Keratinocyte (primary cell): ENCODE data around the gene F11R. TPM values are rescaled to one million over a fixed set of nuclear protein-coding genes. Genes with fewer than 3 reads are reported as not detected.
"Not testable (repeated sequence)": the region's sequence is repeated elsewhere in the genome, so short reads cannot be mapped to it uniquely, and the experiment has no call there.

ENCODE experiments used
- DNase-seq: peaks from one replicate; pipeline ENCODE4 v3.0.0-alpha.2; 2011; ENCODE audit warnings: low read depth, missing footprints, low spot score
- FAIRE-seq: peaks from 2 replicates; lab custom pipeline; 2011; peaks lifted over from hg19 to GRCh38; lab: Jason Lieb, UNC
- H2AFZ ChIP-seq: 2 replicates; pipeline ENCODE4 v1.6.0; 2012; ENCODE audit warnings: low read length, control low read depth, inconsistent platforms; ENCODE audit not compliant: control insufficient read depth
- H3K27ac ChIP-seq: 2 replicates; pipeline ENCODE4 v1.5.1; 2011; ENCODE audit warnings: low read length; ENCODE audit not compliant: control insufficient read depth, insufficient read depth
- H3K27me3 ChIP-seq: 3 replicates; pipeline ENCODE4 v1.6.0; 2011; ENCODE audit warnings: low read length; ENCODE audit not compliant: control insufficient read depth, insufficient read depth; ENCODE audit errors: extremely low read depth
- H3K36me3 ChIP-seq, 2 experiments: 2 replicates in 1 of 2; 3 replicates in 1 of 2; pipeline ENCODE4 v1.5.1; 2011; ENCODE audit warnings: low read length in 2 of 2, mild to moderate bottlenecking in 1 of 2; ENCODE audit not compliant: control insufficient read depth in 2 of 2, insufficient read depth in 2 of 2; ENCODE audit errors: extremely low read depth in 1 of 2
- H3K4me1 ChIP-seq: 3 replicates; pipeline ENCODE4 v1.5.1; 2011; ENCODE audit warnings: low read length; ENCODE audit not compliant: control insufficient read depth, insufficient read depth; ENCODE audit errors: extremely low read depth
- H3K4me2 ChIP-seq: 3 replicates; pipeline ENCODE4 v1.6.0; 2011; ENCODE audit warnings: low read depth, low read length; ENCODE audit not compliant: control insufficient read depth, insufficient read depth; ENCODE audit errors: extremely low read depth
- H3K4me3 ChIP-seq, 3 experiments: fragments of 200-600 bp in 1 of 3; sonication (generic) in 1 of 3; 2 replicates in 2 of 3; 3 replicates in 1 of 3; pipeline ENCODE4 v1.5.1; 2011 to 2016; ENCODE audit warnings: low read length in 3 of 3, mild to moderate bottlenecking in 3 of 3, control low read depth in 2 of 3, inconsistent platforms in 1 of 3, low read depth in 1 of 3, mixed read lengths in 1 of 3, mixed run types in 1 of 3, moderate library complexity in 1 of 3; ENCODE audit not compliant: control insufficient read depth in 2 of 3, insufficient read depth in 2 of 3; ENCODE audit errors: extremely low read depth in 1 of 3
- H3K79me2 ChIP-seq: 2 replicates; pipeline ENCODE4 v1.6.0; 2012; ENCODE audit warnings: low read length; ENCODE audit not compliant: control insufficient read depth, insufficient read depth
- H3K9ac ChIP-seq: 3 replicates; pipeline ENCODE4 v1.6.0; 2011; ENCODE audit warnings: low read length; ENCODE audit not compliant: control insufficient read depth, insufficient read depth; ENCODE audit errors: extremely low read depth
- H3K9me1 ChIP-seq: 3 replicates; pipeline ENCODE4 v1.6.0; 2011; ENCODE audit warnings: low read length; ENCODE audit not compliant: control insufficient read depth, insufficient read depth; ENCODE audit errors: extremely low read depth
- H3K9me3 ChIP-seq: 2 replicates; pipeline ENCODE4 v1.5.1; 2012; ENCODE audit warnings: low read depth, low read length; ENCODE audit not compliant: control insufficient read depth
- H4K20me1 ChIP-seq: 3 replicates; pipeline ENCODE4 v1.6.0; 2011; ENCODE audit warnings: low read length; ENCODE audit not compliant: control insufficient read depth, insufficient read depth; ENCODE audit errors: extremely low read depth
- EZH2 ChIP-seq: IDR thresholded peaks from one replicate; pipeline ENCODE4 v1.6.1; 2012; ENCODE audit warnings: inconsistent platforms, mild to moderate bottlenecking, low read length, moderate library complexity
- dilution Hi-C: fragments of 300-500 bp; cut with MboI; formaldehyde crosslinking; loops from one replicate; pipeline ENCODE4 v1.7.0; 2020; ENCODE audit warnings: low sequenced_read_pairs; ENCODE audit not compliant: extremely low pct_ligation_motif_present
- polyA plus RNA-seq, 5 experiments: library from polyadenylated mRNA; depleted of rRNA in 3 of 5; stranded (reverse) in 3 of 5; stranded (forward) in 1 of 5; unstranded in 1 of 5; fragments of >200 nt; gene quantifications; 1 replicate in 1 of 5; 2 replicates in 3 of 5; 3 replicates in 1 of 5; pipeline versions ENCODE4 v1.2.1 to v1.2.3, GENCODE V29; 2011 to 2012; ENCODE audit warnings: missing spikeins in 2 of 5, low read depth in 1 of 5, low replicate concordance in 1 of 5
- TF ChIP-seq, protein P1 (sequence below), 3 experiments: IDR thresholded peaks in 1 of 3; conservative IDR thresholded peaks in 1 of 3; optimal IDR thresholded peaks in 1 of 3; 2 replicates in 2 of 3; 3 replicates in 1 of 3; pipeline versions ENCODE3 to v1.5.1; 2011; ENCODE audit warnings: low read length in 3 of 3, mild to moderate bottlenecking in 3 of 3, moderate library complexity in 2 of 3, control low read depth in 1 of 3, inconsistent platforms in 1 of 3; ENCODE audit not compliant: insufficient read depth in 2 of 3; ENCODE audit errors: extremely low read depth in 1 of 3

The F11R gene
- polyA plus RNA-seq, 1 donor (not counting 4 experiments of a cell fraction or from before 2014, with no cell fraction given), result 224 TPM

DNA sequence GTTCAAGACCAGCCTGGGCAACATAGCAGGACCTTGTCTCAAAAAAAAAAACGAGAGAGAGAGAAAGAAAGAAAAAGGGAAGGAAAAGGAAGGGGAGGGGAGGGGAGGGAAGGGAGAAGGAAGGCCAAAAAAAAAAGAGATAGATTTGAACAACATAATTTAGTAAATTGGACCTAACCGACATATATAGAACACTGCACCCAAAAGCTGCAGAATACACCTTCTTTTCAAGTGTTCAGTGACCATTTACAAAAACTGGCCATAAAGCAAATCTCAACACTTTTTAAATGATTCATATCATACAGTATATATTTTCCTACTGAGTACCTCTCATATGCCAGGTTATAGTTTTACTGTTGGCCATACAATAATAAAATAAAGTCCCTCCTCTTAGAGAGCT lies 10.9 kb upstream of the F11R start:
- Histone ChIP-seq H3K4me2 (no peak overlapping the region), H3K79me2 (no peaks in the 10 kb centered on the region), H3K27ac (no peak overlapping the region), H3K27me3 (no peaks in the 10 kb centered on the region), H3K36me3 (no peaks in the 10 kb centered on the region), H4K20me1 (no peaks in the 10 kb centered on the region), H2AFZ (no peak overlapping the region), H3K4me3 (no peak overlapping the region), H3K9ac (no peak overlapping the region), H3K4me1 (peaks cover 12% of the 10 kb centered on the region), H3K9me1 (no peaks in the 10 kb centered on the region), H3K9me3 (no peaks in the 10 kb centered on the region)
- FAIRE-seq (no peak), DNase-seq (no peak)
- dilution Hi-C loops, result no loop called here
- TF ChIP-seq, protein P1, sequence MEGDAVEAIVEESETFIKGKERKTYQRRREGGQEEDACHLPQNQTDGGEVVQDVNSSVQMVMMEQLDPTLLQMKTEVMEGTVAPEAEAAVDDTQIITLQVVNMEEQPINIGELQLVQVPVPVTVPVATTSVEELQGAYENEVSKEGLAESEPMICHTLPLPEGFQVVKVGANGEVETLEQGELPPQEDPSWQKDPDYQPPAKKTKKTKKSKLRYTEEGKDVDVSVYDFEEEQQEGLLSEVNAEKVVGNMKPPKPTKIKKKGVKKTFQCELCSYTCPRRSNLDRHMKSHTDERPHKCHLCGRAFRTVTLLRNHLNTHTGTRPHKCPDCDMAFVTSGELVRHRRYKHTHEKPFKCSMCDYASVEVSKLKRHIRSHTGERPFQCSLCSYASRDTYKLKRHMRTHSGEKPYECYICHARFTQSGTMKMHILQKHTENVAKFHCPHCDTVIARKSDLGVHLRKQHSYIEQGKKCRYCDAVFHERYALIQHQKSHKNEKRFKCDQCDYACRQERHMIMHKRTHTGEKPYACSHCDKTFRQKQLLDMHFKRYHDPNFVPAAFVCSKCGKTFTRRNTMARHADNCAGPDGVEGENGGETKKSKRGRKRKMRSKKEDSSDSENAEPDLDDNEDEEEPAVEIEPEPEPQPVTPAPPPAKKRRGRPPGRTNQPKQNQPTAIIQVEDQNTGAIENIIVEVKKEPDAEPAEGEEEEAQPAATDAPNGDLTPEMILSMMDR (optimal IDR thresholded peaks at IDR 0.05 in 1 of 3, IDR thresholded peaks at IDR 0.05 in 1 of 3, conservative IDR thresholded peaks at IDR 0.05 in 1 of 3; ENCODE audit: extremely low read depth in 1 of 3, insufficient read depth in 2 of 3, low read length in 3 of 3), result no peak
- no peak for TF ChIP-seq EZH2

DNA sequence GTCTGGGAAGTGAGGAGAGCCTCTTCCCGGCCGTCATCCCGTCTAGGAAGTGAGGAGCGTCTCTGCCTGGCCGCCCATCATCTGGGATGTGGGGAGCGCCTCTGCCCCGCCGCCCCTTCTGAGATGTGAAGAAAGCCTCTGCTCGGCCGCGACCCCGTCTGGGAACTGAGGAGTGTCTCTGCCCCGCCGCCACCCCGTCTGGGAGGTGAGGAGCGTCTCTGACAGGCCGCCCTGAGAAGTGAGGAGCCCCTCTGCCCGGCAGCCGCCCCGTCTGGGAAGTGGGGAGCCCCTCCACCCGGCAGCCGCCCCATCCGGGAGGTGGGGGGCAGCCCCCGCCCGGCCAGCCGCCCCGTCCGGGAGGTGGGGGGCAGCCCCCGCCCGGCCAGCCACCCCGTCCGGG lies 8.5 kb upstream of the F11R start:
- FAIRE-seq, H3K9me1 ChIP-seq, H3K27ac ChIP-seq, H3K9ac ChIP-seq, H3K9me3 ChIP-seq, H3K36me3 ChIP-seq, dilution Hi-C loops, DNase-seq, H3K79me2 ChIP-seq, H3K4me2 ChIP-seq, H4K20me1 ChIP-seq, H2AFZ ChIP-seq, H3K4me3 ChIP-seq, H3K27me3 ChIP-seq: not testable (repeated sequence)
- peaks cover 12% of the 10 kb centered on the region for H3K4me1 ChIP-seq

GRCh38 chr1:161026954-161027353 lies 6.0 kb upstream of the F11R start:
- H3K36me3 ChIP-seq, H3K4me1 ChIP-seq, H3K9ac ChIP-seq, H3K79me2 ChIP-seq, H3K9me1 ChIP-seq, H3K27me3 ChIP-seq, H3K9me3 ChIP-seq, dilution Hi-C loops, H3K4me3 ChIP-seq, H4K20me1 ChIP-seq, DNase-seq, FAIRE-seq, H2AFZ ChIP-seq, H3K4me2 ChIP-seq: not testable (repeated sequence)
- H3K27ac ChIP-seq, result peak overlapping the region; percentile 36

DNA sequence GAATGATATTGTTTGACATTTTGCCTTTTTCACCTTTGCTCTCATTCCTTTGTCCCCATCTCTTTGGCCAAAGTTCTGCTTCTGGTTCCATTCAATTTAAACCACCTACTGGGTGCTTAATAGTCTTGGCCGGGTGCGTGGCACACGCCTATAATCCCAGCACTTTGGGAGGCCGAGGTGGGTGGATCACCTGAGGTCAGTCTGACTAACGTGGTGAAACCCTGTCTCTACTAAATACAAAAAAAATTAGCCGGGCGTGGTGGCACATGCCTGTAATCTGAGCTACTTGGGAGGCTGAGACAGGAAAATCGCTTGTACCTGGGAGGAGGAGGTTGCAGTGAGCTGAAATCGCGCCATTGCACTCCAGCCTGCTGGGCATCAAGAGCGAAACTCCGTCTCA lies 1.5 kb upstream of the F11R start:
- peak overlapping the region in 1 of 3 experiments; percentile 11 for H3K4me3 ChIP-seq
- peak overlapping the region; percentile 100 for H3K9ac ChIP-seq
- FAIRE-seq, H3K27me3 ChIP-seq, H4K20me1 ChIP-seq, dilution Hi-C loops, H3K36me3 ChIP-seq, H2AFZ ChIP-seq, H3K9me3 ChIP-seq, DNase-seq, H3K9me1 ChIP-seq: not testable (repeated sequence)
- H3K4me2 ChIP-seq, result peak overlapping the region; percentile 88
- peaks cover 29% of the 10 kb centered on the region for H3K79me2 ChIP-seq
- H3K4me1 ChIP-seq, result peaks cover 32% of the 10 kb centered on the region
- peak overlapping the region; percentile 95 for H3K27ac ChIP-seq
